ENCODE data around the gene SLC4A3.

Gene SLC4A3

GRCh38 chr2:219632760-219633105 is 5.3 kb downstream of the SLC4A3 start:
- Histone ChIP-seq H3K27me3 (ENCODE audit: insufficient read depth, low read depth) (peaks cover 21% of the 10 kb centered on the region; the same call in 1 of the 2 replicates), H3K36me3 (ENCODE audit: insufficient read depth) (no peaks in the 10 kb centered on the region), H3K4me1 (ENCODE audit: low read depth, poor library complexity, severe bottlenecking) (no peaks in the 10 kb centered on the region)

DNA sequence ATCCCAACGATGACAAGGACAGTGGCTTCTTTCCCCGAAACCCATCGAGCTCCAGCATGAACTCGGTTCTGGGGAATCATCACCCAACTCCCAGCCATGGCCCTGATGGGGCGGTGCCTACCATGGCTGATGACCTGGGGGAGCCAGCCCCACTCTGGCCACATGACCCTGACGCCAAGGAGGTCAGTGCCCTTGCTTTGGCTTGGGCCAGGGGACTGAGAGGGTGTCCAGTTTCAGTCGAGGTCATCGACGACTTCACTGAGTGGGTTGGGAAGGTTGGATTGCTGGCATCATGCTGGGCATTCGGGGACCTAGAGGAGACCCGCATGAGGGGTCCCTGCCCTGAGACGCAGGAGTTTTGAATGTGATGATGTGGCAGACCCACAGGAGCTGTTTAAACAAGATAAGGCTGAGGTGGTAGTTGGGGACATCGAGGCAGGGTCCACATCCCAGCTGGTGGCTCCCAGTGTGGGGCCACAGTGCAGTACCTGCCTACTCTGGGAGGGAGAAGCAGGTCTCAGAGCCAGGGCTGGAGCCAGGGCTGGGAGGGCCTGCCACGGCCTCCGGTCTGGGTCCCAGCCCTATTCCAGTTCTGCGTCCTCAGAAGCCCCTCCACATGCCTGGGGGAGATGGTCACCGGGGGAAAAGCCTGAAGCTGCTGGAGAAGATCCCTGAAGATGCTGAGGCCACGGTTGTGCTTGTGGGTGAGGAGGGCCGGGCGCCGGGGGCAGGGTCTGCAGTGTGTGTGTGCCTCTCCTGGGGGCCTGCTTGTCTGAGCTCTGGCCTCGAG is 6.0 kb downstream of the SLC4A3 start:
- Histone ChIP-seq H2AFZ (ENCODE audit: low read depth) (no peak overlapping the region), H3K4me2 (no peak overlapping the region), H3K4me3 (IDR thresholded peaks at IDR 0.05; ENCODE audit: insufficient read depth, low read depth, low read length) (no peak overlapping the region), H3K9ac (no peak overlapping the region), H3K36me3 (ENCODE audit: insufficient read depth) (no peaks in the 10 kb centered on the region), H3K27ac (no peak overlapping the region), H3K4me1 (ENCODE audit: low read depth, poor library complexity, severe bottlenecking) (no peaks in the 10 kb centered on the region), H3K79me2 (ENCODE audit: insufficient read depth, low read depth) (no peaks in the 10 kb centered on the region), H3K27me3 (ENCODE audit: insufficient read depth, low read depth) (peaks cover 21% of the 10 kb centered on the region; the same call in 1 of the 2 replicates), H4K20me1 (ENCODE audit: insufficient read depth) (no peaks in the 10 kb centered on the region)
- TF ChIP-seq, protein P1, sequence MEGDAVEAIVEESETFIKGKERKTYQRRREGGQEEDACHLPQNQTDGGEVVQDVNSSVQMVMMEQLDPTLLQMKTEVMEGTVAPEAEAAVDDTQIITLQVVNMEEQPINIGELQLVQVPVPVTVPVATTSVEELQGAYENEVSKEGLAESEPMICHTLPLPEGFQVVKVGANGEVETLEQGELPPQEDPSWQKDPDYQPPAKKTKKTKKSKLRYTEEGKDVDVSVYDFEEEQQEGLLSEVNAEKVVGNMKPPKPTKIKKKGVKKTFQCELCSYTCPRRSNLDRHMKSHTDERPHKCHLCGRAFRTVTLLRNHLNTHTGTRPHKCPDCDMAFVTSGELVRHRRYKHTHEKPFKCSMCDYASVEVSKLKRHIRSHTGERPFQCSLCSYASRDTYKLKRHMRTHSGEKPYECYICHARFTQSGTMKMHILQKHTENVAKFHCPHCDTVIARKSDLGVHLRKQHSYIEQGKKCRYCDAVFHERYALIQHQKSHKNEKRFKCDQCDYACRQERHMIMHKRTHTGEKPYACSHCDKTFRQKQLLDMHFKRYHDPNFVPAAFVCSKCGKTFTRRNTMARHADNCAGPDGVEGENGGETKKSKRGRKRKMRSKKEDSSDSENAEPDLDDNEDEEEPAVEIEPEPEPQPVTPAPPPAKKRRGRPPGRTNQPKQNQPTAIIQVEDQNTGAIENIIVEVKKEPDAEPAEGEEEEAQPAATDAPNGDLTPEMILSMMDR (conservative IDR thresholded peaks at IDR 0.05; ENCODE audit: low read depth, low read length): no peak

More at GRCh38 chr2:219632760-219633105, 5.3 kb downstream of the SLC4A3 start:
- Histone ChIP-seq H2AFZ (ENCODE audit: low read depth) (no peak overlapping the region), H3K27ac (no peak overlapping the region), H3K4me3 (IDR thresholded peaks at IDR 0.05; ENCODE audit: insufficient read depth, low read depth, low read length) (no peak overlapping the region), H3K9ac (no peak overlapping the region), H3K4me2 (no peak overlapping the region), H3K79me2 (ENCODE audit: insufficient read depth, low read depth) (no peaks in the 10 kb centered on the region), H4K20me1 (ENCODE audit: insufficient read depth) (no peaks in the 10 kb centered on the region)
- TF ChIP-seq, protein P1 (conservative IDR thresholded peaks at IDR 0.05; ENCODE audit: low read depth, low read length): no peak

- H3K4me3 ChIP-seq (IDR thresholded peaks at IDR 0.05; ENCODE audit: insufficient read depth, low read depth, low read length): no peak overlapping the region
- peaks cover 21% of the 10 kb centered on the region; the same call in 1 of the 2 replicates for H3K27me3 ChIP-seq (ENCODE audit: insufficient read depth, low read depth)
- no peak overlapping the region for H3K4me2 ChIP-seq
- TF ChIP-seq, protein P1 (conservative IDR thresholded peaks at IDR 0.05; ENCODE audit: low read depth, low read length): no peak
- H3K36me3 ChIP-seq (ENCODE audit: insufficient read depth): no peaks in the 10 kb centered on the region
- H3K4me1 ChIP-seq (ENCODE audit: low read depth, poor library complexity, severe bottlenecking): no peaks in the 10 kb centered on the region
- no peaks in the 10 kb centered on the region for H4K20me1 ChIP-seq (ENCODE audit: insufficient read depth)
- no peaks in the 10 kb centered on the region for H3K79me2 ChIP-seq (ENCODE audit: insufficient read depth, low read depth)
- no peak overlapping the region for H3K27ac ChIP-seq
- H2AFZ ChIP-seq (ENCODE audit: low read depth): no peak overlapping the region
- H3K9ac ChIP-seq: no peak overlapping the region
These were observed 6.9 kb downstream of the SLC4A3 start for GRCh38 chr2:219634171-219634940.

GRCh38 chr2:219634951-219635751 is 7.7 kb downstream of the SLC4A3 start:
- no peaks in the 10 kb centered on the region for H3K4me1 ChIP-seq (ENCODE audit: low read depth, poor library complexity, severe bottlenecking)
- no peak overlapping the region for H3K27ac ChIP-seq
- H3K9ac ChIP-seq: no peak overlapping the region
- no peaks in the 10 kb centered on the region for H3K36me3 ChIP-seq (ENCODE audit: insufficient read depth)
- H3K4me3 ChIP-seq (IDR thresholded peaks at IDR 0.05; ENCODE audit: insufficient read depth, low read depth, low read length): no peak overlapping the region
- TF ChIP-seq, protein P1 (conservative IDR thresholded peaks at IDR 0.05; ENCODE audit: low read depth, low read length): no peak
- peaks cover 21% of the 10 kb centered on the region; the same call in 1 of the 2 replicates for H3K27me3 ChIP-seq (ENCODE audit: insufficient read depth, low read depth)
- H2AFZ ChIP-seq (ENCODE audit: low read depth): no peak overlapping the region
- H4K20me1 ChIP-seq (ENCODE audit: insufficient read depth): no peaks in the 10 kb centered on the region
- no peak overlapping the region for H3K4me2 ChIP-seq
- no peaks in the 10 kb centered on the region for H3K79me2 ChIP-seq (ENCODE audit: insufficient read depth, low read depth)

Data from KMS-11 (cell line).